Measurements from ENCODE around the gene COL18A1. TPM values are rescaled to one million over a fixed set of nuclear protein-coding genes. Genes with fewer than 3 reads are reported as not detected.

Gene COL18A1
- total RNA-seq, 1 experiment from 2014 or later, result 3.4 TPM

DNA sequence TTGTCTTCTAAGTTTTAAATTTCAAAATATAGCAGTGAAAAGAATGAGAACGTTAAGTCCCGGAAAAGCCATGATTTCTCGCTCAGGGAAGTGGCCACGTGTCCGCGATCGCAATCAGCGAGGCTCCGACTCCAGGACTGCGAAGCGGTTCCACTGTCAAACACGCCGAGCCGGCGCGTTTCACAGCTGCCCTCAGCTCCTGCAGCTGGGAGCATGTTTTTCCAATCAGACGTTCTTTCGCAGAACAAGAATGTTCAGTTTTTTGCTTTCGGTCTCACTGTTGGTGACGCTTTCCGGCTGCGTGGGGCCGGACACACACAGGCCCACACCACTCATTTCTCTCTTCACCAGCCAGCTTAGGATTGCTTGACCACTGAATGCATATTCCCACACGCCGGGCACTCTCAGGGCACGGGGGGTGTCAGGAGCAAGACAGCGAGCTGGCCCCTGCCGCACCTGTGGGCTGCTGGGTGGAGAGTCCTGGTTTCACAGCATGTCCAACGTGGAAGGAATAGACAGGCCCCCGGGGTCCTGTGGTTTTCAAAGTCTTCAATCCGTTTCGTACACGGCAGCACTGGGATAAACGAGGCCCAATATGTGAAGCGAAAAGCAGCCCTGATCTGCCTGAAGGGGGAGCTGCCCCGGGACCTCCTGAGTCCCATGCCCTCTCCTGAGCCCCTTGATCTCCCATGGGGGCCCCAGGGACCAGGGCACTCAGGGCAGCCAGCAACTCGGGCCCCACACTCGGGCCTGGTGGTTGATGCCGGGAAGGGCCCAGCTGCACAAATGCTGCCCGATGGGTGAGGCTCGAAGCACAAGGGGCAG, 47.3 kb upstream of the COL18A1 start:
- CTCF ChIA-PET, result interaction anchor here (0.8 kb wide), 1 partner anchor 15 kb away, joined by 3 read pairs; no protein-coding TSS in a partner anchor
- intact Hi-C loops (cut with micrococcal nuclease), result no loop called here
- POLR2A ChIA-PET, result interaction anchor here (0.6 kb wide), 1 partner anchor 246 kb away, joined by 3 read pairs; no protein-coding TSS in a partner anchor
- TF ChIP-seq, protein P1, sequence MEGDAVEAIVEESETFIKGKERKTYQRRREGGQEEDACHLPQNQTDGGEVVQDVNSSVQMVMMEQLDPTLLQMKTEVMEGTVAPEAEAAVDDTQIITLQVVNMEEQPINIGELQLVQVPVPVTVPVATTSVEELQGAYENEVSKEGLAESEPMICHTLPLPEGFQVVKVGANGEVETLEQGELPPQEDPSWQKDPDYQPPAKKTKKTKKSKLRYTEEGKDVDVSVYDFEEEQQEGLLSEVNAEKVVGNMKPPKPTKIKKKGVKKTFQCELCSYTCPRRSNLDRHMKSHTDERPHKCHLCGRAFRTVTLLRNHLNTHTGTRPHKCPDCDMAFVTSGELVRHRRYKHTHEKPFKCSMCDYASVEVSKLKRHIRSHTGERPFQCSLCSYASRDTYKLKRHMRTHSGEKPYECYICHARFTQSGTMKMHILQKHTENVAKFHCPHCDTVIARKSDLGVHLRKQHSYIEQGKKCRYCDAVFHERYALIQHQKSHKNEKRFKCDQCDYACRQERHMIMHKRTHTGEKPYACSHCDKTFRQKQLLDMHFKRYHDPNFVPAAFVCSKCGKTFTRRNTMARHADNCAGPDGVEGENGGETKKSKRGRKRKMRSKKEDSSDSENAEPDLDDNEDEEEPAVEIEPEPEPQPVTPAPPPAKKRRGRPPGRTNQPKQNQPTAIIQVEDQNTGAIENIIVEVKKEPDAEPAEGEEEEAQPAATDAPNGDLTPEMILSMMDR (IDR thresholded peaks at IDR 0.05; ENCODE audit: unreplicated experiment), result no peak
- BruUV-seq (replicated peaks), result no TSS peak
- no peaks in the 10 kb centered on the region for H3K9me3 Mint-ChIP-seq (ENCODE audit: unreplicated experiment)
- H3K36me3 Mint-ChIP-seq (ENCODE audit: insufficient read depth, unreplicated experiment), result no peaks in the 10 kb centered on the region
- H3K27me3 Mint-ChIP-seq (ENCODE audit: insufficient read depth, unreplicated experiment), result no peaks in the 10 kb centered on the region
- no peaks in the 10 kb centered on the region for H3K4me1 Mint-ChIP-seq (ENCODE audit: insufficient read depth, unreplicated experiment)
- no peak overlapping the region for H3K27ac Mint-ChIP-seq (ENCODE audit: low read depth, unreplicated experiment)
- H3K4me3 Mint-ChIP-seq (ENCODE audit: unreplicated experiment), result no peak overlapping the region
- DNase-seq (ENCODE audit: unreplicated experiment), result no peak

DNA sequence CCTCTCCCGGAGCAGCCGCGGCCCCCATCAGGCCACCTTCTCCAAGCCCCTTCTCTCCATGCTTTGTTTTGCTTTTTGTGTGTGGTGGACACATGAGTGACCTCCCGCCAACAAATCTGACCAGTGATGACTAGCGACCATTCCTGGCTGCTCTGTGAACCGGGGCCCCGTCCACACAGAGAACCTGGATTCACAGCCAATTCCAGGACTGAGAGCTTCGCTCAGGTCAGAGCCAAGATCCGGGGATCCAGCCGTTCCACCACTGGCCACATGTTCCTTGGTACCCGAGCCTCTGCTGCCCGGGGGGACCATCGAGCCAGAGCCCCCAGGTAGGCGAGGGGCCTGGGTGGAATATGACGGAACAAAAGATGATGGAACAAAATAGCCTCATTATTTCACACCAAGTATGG, 46.7 kb upstream of the COL18A1 start:
- no peak for DNase-seq (ENCODE audit: unreplicated experiment)
- no peaks in the 10 kb centered on the region for H3K4me1 Mint-ChIP-seq (ENCODE audit: insufficient read depth, unreplicated experiment)
- no TSS peak for BruUV-seq (replicated peaks)
- H3K9me3 Mint-ChIP-seq (ENCODE audit: unreplicated experiment), result no peaks in the 10 kb centered on the region
- TF ChIP-seq, protein P1 (IDR thresholded peaks at IDR 0.05; ENCODE audit: unreplicated experiment), result no peak
- no peak overlapping the region for H3K27ac Mint-ChIP-seq (ENCODE audit: low read depth, unreplicated experiment)
- no peaks in the 10 kb centered on the region for H3K27me3 Mint-ChIP-seq (ENCODE audit: insufficient read depth, unreplicated experiment)
- no peak overlapping the region for H3K4me3 Mint-ChIP-seq (ENCODE audit: unreplicated experiment)
- POLR2A ChIA-PET, result no interaction called here
- CTCF ChIA-PET, result interaction anchor here (0.8 kb wide), 1 partner anchor 15 kb away, joined by 3 read pairs; no protein-coding TSS in a partner anchor
- intact Hi-C loops (cut with micrococcal nuclease), result no loop called here
- no peaks in the 10 kb centered on the region for H3K36me3 Mint-ChIP-seq (ENCODE audit: insufficient read depth, unreplicated experiment)

GRCh38 chr21:45358711-45359310, 46.2 kb upstream of the COL18A1 start:
- Mint-ChIP-seq H3K36me3 (ENCODE audit: insufficient read depth, unreplicated experiment) (no peaks in the 10 kb centered on the region), H3K4me1 (ENCODE audit: insufficient read depth, unreplicated experiment) (peaks cover 3% of the 10 kb centered on the region), H3K4me3 (ENCODE audit: unreplicated experiment) (no peak overlapping the region), H3K9me3 (ENCODE audit: unreplicated experiment) (no peaks in the 10 kb centered on the region), H3K27ac (ENCODE audit: low read depth, unreplicated experiment) (no peak overlapping the region), H3K27me3 (ENCODE audit: insufficient read depth, unreplicated experiment) (no peaks in the 10 kb centered on the region)
- POLR2A ChIA-PET, result no interaction called here
- CTCF ChIA-PET, result interaction anchor here (0.8 kb wide), 1 partner anchor 14 kb away, joined by 3 read pairs; no protein-coding TSS in a partner anchor
- TF ChIP-seq, protein P1 (IDR thresholded peaks at IDR 0.05; ENCODE audit: unreplicated experiment), result no peak
- BruUV-seq (replicated peaks), result no TSS peak
- intact Hi-C loops (cut with micrococcal nuclease), result no loop called here
- DNase-seq (ENCODE audit: unreplicated experiment), result no peak

DNA sequence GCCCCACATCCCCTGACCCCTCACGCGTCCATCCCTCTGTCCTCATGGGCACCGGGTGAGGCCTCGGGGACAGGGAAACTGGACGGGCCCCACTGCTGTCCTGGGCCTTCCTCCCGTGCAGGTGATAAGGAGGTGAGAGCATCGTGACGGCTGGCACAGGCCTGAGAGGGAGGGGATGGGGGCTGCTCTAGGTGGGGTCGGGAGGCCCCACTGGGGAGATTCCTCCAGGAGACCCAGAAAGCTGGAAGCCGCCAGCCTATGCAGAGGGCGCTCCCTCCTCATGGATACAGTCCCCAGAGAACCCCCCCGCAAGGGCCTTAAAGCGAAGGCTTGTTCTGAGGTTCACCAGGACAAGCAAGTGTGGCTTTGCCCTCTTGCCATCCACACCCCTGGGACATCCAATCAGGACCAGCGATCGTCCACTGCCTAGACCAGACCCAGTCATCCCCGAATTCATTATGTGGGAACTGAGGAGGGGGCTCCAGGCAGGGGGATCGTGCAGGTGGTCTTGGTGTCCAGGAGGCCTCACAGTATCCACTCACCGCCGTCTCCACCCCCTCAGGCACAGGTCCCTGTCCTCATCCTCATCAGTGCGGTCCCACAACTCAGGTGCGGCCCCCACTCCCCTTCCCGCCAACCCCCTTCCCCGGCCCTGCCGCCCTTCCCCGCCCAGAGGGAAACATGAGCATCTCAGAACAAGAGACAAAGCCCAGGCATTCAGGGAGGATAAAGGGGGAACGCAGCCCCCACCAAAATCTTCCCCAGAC, 45.3 kb upstream of the COL18A1 start:
- Mint-ChIP-seq H3K27me3 (ENCODE audit: insufficient read depth, unreplicated experiment) (no peaks in the 10 kb centered on the region), H3K9me3 (ENCODE audit: unreplicated experiment) (no peaks in the 10 kb centered on the region), H3K4me1 (ENCODE audit: insufficient read depth, unreplicated experiment) (peaks cover 11% of the 10 kb centered on the region), H3K27ac (ENCODE audit: low read depth, unreplicated experiment) (no peak overlapping the region), H3K4me3 (ENCODE audit: unreplicated experiment) (no peak overlapping the region), H3K36me3 (ENCODE audit: insufficient read depth, unreplicated experiment) (no peaks in the 10 kb centered on the region)
- POLR2A ChIA-PET, result interaction anchor here (0.6 kb wide), 1 partner anchor 245 kb away, joined by 3 read pairs; no protein-coding TSS in a partner anchor
- CTCF ChIA-PET, result no interaction called here
- intact Hi-C loops (cut with micrococcal nuclease), result loop anchor here (5.0 kb wide), 1 partner anchor 68 kb away; no protein-coding TSS in a partner anchor
- no peak for DNase-seq (ENCODE audit: unreplicated experiment)
- TF ChIP-seq, protein P1 (IDR thresholded peaks at IDR 0.05; ENCODE audit: unreplicated experiment), result no peak
- no TSS peak for BruUV-seq (replicated peaks)

Data from MCF 10A (cell line).